T follicular helper cell (primary cell): ENCODE results near the gene AFF3.

Experiments used
- DNase-seq: peaks from one replicate; pipeline ENCODE4 v3.0.0-alpha.2; 2020; ENCODE audit warnings: low read depth

AFF3 gene

GRCh38 chr2:99607861-99608491 is 534.4 kb downstream of the AFF3 start:
- no peak for DNase-seq

GRCh38 chr2:99607454-99607853 is 534.9 kb downstream of the AFF3 start:
- no peak for DNase-seq

- no peak for DNase-seq
Measured at GRCh38 chr2:99605036-99605435, 537.4 kb downstream of the AFF3 start.

GRCh38 chr2:99602476-99602875 is 539.9 kb downstream of the AFF3 start:
- DNase-seq, result no peak

GRCh38 chr2:99600981-99601651 is 541.3 kb downstream of the AFF3 start:
- DNase-seq, result no peak

- DNase-seq, result no peak
Measured at GRCh38 chr2:99598441-99598840, 543.9 kb downstream of the AFF3 start.

GRCh38 chr2:99597616-99598015 is 544.8 kb downstream of the AFF3 start:
- DNase-seq, result no peak

GRCh38 chr2:99595373-99595772 is 547.0 kb downstream of the AFF3 start:
- DNase-seq, result no peak

- DNase-seq, result no peak
Measured at GRCh38 chr2:99593692-99594427, 548.5 kb downstream of the AFF3 start.

GRCh38 chr2:99576775-99577174 is 565.6 kb downstream of the AFF3 start:
- no peak for DNase-seq

GRCh38 chr2:99573634-99574251 is 568.6 kb downstream of the AFF3 start:
- no peak for DNase-seq

GRCh38 chr2:99572373-99573164 is 569.8 kb downstream of the AFF3 start:
- no peak for DNase-seq

- no peak for DNase-seq
Measured at GRCh38 chr2:99571954-99572353, 570.4 kb downstream of the AFF3 start.

GRCh38 chr2:99571533-99571932 is 570.9 kb downstream of the AFF3 start:
- DNase-seq, result no peak

- no peak for DNase-seq
Measured at GRCh38 chr2:99571021-99571420, 571.4 kb downstream of the AFF3 start.

GRCh38 chr2:99569386-99569785 is 573.0 kb downstream of the AFF3 start:
- no peak for DNase-seq

- no peak for DNase-seq
Measured at GRCh38 chr2:99565227-99565626, 577.2 kb downstream of the AFF3 start.

GRCh38 chr2:99562516-99562915 is 579.9 kb downstream of the AFF3 start:
- DNase-seq, result no peak

GRCh38 chr2:99561804-99562203 is 580.6 kb downstream of the AFF3 start:
- no peak for DNase-seq

GRCh38 chr2:99559075-99559662 is 583.2 kb downstream of the AFF3 start:
- DNase-seq, result peak; percentile 71

GRCh38 chr2:99555404-99555803 is 587.0 kb downstream of the AFF3 start:
- DNase-seq, result no peak

GRCh38 chr2:99554871-99555270 is 587.5 kb downstream of the AFF3 start:
- DNase-seq, result no peak
